Stimulated activated CD8-positive, alpha-beta memory T cell treated with anti-CD3 and anti-CD28 coated beads, Interleukin-2, amount 100 ng/mL, for 48 hours (primary cell): ENCODE measurements around the gene GMPPA.

Experiments used
- DNase-seq, 2 donors: peaks; one replicate each; pipeline ENCODE4 v3.0.0-alpha.2; 2020; ENCODE audit warnings: low read depth in 2 of 2

Gene GMPPA

GRCh38 chr2:219498280-219499057 is at the start of gene GMPPA:
GMPPA (plus strand) TSS chr2:219498891; CDS start chr2:219499976, 1,085 bp downstream.
- peak; percentile 83 to 89 for DNase-seq

GRCh38 chr2:219449609-219450008 is 49.1 kb upstream of the GMPPA start:
- DNase-seq, result no peak

- DNase-seq, result no peak
Measured at GRCh38 chr2:219451661-219452360, 46.9 kb upstream of the GMPPA start.

GRCh38 chr2:219452361-219453317 is 46.1 kb upstream of the GMPPA start:
- DNase-seq, result no peak

GRCh38 chr2:219453671-219454590 is 44.8 kb upstream of the GMPPA start:
- DNase-seq, result no peak

- DNase-seq, result no peak
Measured at GRCh38 chr2:219455581-219455980, 43.1 kb upstream of the GMPPA start.

- DNase-seq, result no peak
Measured at GRCh38 chr2:219457784-219458369, 40.8 kb upstream of the GMPPA start.

GRCh38 chr2:219458996-219459395 is 39.7 kb upstream of the GMPPA start:
- no peak for DNase-seq

- DNase-seq, result no peak
Measured at GRCh38 chr2:219459460-219460311, 39.0 kb upstream of the GMPPA start.

GRCh38 chr2:219460424-219460926 is 38.2 kb upstream of the GMPPA start:
- no peak for DNase-seq

GRCh38 chr2:219461047-219461514 is 37.6 kb upstream of the GMPPA start:
- no peak for DNase-seq

- no peak for DNase-seq
Measured at GRCh38 chr2:219461669-219462068, 37.0 kb upstream of the GMPPA start.

- no peak for DNase-seq
Measured at GRCh38 chr2:219462349-219462748, 36.3 kb upstream of the GMPPA start.

- DNase-seq, result no peak
Measured at GRCh38 chr2:219464286-219465032, 34.2 kb upstream of the GMPPA start.

GRCh38 chr2:219465659-219466561 is 32.8 kb upstream of the GMPPA start:
- no peak for DNase-seq

- no peak for DNase-seq
Measured at GRCh38 chr2:219466816-219467735, 31.6 kb upstream of the GMPPA start.

- DNase-seq, result no peak
Measured at GRCh38 chr2:219467736-219468075, 31.0 kb upstream of the GMPPA start.
